K562 (cell line): ENCODE measurements around the gene ITGAV. TPM values are rescaled to one million over a fixed set of nuclear protein-coding genes. Genes with fewer than 3 reads are reported as not detected.

Source experiments
- ARID1B ChIP-seq: fragments of 450-650 bp; IDR thresholded peaks from 2 replicates; pipeline ENCODE4 v1.6.1; 2016; ENCODE audit warnings: antibody characterized with exemption, mild to moderate bottlenecking, inconsistent platforms
- BCL6 ChIP-seq: fragments of 250-450 bp; sonication (Bioruptor Pico); IDR thresholded peaks from 2 replicates; pipeline ENCODE4 v1.4.0; 2020
- BRD9 ChIP-seq: fragments of 450-650 bp; IDR thresholded peaks from 2 replicates; pipeline ENCODE4 v1.6.1; 2018; ENCODE audit warnings: low read depth; ENCODE audit not compliant: partially characterized antibody
- CBX1 ChIP-seq: sonication (generic); IDR thresholded peaks from 2 replicates; pipeline ENCODE4 v1.6.1; 2016; ENCODE audit warnings: antibody characterized with exemption, low read depth, mild to moderate bottlenecking
- HINFP ChIP-seq: fragments of 450-650 bp; conservative IDR thresholded peaks from 2 replicates; pipeline ENCODE4 v1.6.1; 2016; ENCODE audit warnings: missing genetic modification characterization, low read depth, mild to moderate bottlenecking, control low read depth, missing compliant biosample characterization
- NFATC3 ChIP-seq: fragments of 450-650 bp; IDR thresholded peaks from 2 replicates; pipeline ENCODE4 v1.6.1; 2017; ENCODE audit warnings: mild to moderate bottlenecking
- NUFIP1 ChIP-seq: fragments of 450-650 bp; IDR thresholded peaks from 2 replicates; pipeline ENCODE4 v1.6.1; 2018; ENCODE audit not compliant: partially characterized antibody
- OTX1 ChIP-seq: fragments of 450-650 bp; formaldehyde crosslinking; IDR thresholded peaks from 2 replicates; pipeline ENCODE4 v1.4.0; 2022; ENCODE audit warnings: mild to moderate bottlenecking
- POLR3A ChIP-seq: IDR thresholded peaks from 2 replicates; pipeline ENCODE4 v1.6.1; 2011; ENCODE audit warnings: borderline replicate concordance, mild to moderate bottlenecking, moderate library complexity; ENCODE audit not compliant: insufficient read length, insufficient read depth; ENCODE audit errors: extremely low read depth
- RAD51 ChIP-seq: fragments of 450-650 bp; IDR thresholded peaks from 2 replicates; pipeline ENCODE4 v1.7.1; 2016; ENCODE audit warnings: low read depth, mild to moderate bottlenecking, borderline replicate concordance
- RBM14 ChIP-seq: fragments of 200-400 bp; formaldehyde crosslinking; IDR thresholded peaks from 2 replicates; pipeline ENCODE4 v1.6.1; 2018; ENCODE audit warnings: low read depth, mild to moderate bottlenecking, low read length, moderate library complexity, borderline replicate concordance; ENCODE audit not compliant: insufficient read depth
- SMARCC2 ChIP-seq: fragments of 450-650 bp; IDR thresholded peaks from 2 replicates; pipeline ENCODE4 v1.6.1; 2017; ENCODE audit warnings: antibody characterized with exemption, moderate library complexity, mild to moderate bottlenecking, low read depth
- SPI1 ChIP-seq: IDR thresholded peaks from 2 replicates; pipeline ENCODE4 v1.6.1; 2011; ENCODE audit warnings: low read depth, low read length, control low read depth, borderline replicate concordance
- SRSF9 ChIP-seq: fragments of 200-400 bp; formaldehyde crosslinking; IDR thresholded peaks from 2 replicates; pipeline ENCODE4 v1.6.1; 2017; ENCODE audit warnings: low read depth, low read length, borderline replicate concordance
- TCF15 ChIP-seq: fragments of 250-450 bp; sonication (Bioruptor Pico); IDR thresholded peaks from 2 replicates; pipeline ENCODE4 v1.8.0; 2022; ENCODE audit warnings: moderate library complexity, mild to moderate bottlenecking, inconsistent platforms
- TCF7 ChIP-seq: sonication (generic); IDR thresholded peaks from 2 replicates; pipeline ENCODE4 v1.6.1; 2016; ENCODE audit warnings: antibody characterized with exemption, borderline replicate concordance
- ZFP1 ChIP-seq: fragments of 450-650 bp; formaldehyde crosslinking; IDR thresholded peaks from 2 replicates; pipeline ENCODE4 v1.4.0; 2020; ENCODE audit warnings: mild to moderate bottlenecking, mixed read lengths
- ZNF639 ChIP-seq, 2 experiments: fragments of 200-800 bp in 1 of 2; sonication (Bioruptor generic) in 1 of 2; sonication (generic) in 1 of 2; formaldehyde crosslinking in 1 of 2; IDR thresholded peaks in 1 of 2; conservative IDR thresholded peaks in 1 of 2; 2 replicates each; pipeline versions ENCODE4 v1.5.0 to v1.6.1; 2016 to 2020; ENCODE audit warnings: missing compliant biosample characterization in 1 of 2, missing genetic modification characterization in 1 of 2, missing genetic modification reagents in 1 of 2
- polyA plus RNA-seq, 8 experiments: library from polyadenylated mRNA; depleted of rRNA in 4 of 8; stranded (reverse) in 5 of 8; unstranded in 3 of 8; fragments of >200 nt; fragmentation: Nextera tagmentation in 2 of 8; fragmentation: Illumina TruSeq in 1 of 8; extraction: Ambion mirVana in 2 of 8; extraction: Trizol in 1 of 8; gene quantifications; 2 replicates each; pipeline versions ENCODE4 v1.2.1 to v1.2.3, GENCODE V29; 2011 to 2014; ENCODE audit warnings: inconsistent platforms in 1 of 8, missing spikeins in 1 of 8
- total RNA-seq, 7 experiments: library from RNA; depleted of rRNA in 6 of 7; stranded (reverse); fragments of >200 nt in 6 of 7; fragmentation: Illumina TruSeq in 2 of 7; extraction: Trizol in 2 of 7; gene quantifications; 2 replicates each; pipeline versions ENCODE4 v1.2.1 to v1.2.3, GENCODE V29; 2011 to 2021; ENCODE audit warnings: low replicate concordance in 1 of 7
- TF ChIP-seq, protein P1 (sequence below): IDR thresholded peaks from 3 replicates; pipeline ENCODE4 v1.6.1; 2011; ENCODE audit warnings: borderline replicate concordance, mild to moderate bottlenecking; ENCODE audit not compliant: insufficient read length, insufficient read depth
- TF ChIP-seq, protein P2 (sequence below): fragments of 450-650 bp; IDR thresholded peaks from 2 replicates; pipeline ENCODE4 v1.6.1; 2016; ENCODE audit warnings: low read depth, mild to moderate bottlenecking, moderate library complexity
- TF ChIP-seq, protein P3 (sequence below), 2 experiments: fragments of 450-650 bp; IDR thresholded peaks; 2 replicates each; pipeline ENCODE4 v1.6.1; 2016

ITGAV gene
- total and polyA plus RNA-seq, 9 of the 15 experiments (the other 6 are each of a cell fraction or from before 2014, with no cell fraction given), result 3.7 to 17.7 (median 10.7) TPM

DNA sequence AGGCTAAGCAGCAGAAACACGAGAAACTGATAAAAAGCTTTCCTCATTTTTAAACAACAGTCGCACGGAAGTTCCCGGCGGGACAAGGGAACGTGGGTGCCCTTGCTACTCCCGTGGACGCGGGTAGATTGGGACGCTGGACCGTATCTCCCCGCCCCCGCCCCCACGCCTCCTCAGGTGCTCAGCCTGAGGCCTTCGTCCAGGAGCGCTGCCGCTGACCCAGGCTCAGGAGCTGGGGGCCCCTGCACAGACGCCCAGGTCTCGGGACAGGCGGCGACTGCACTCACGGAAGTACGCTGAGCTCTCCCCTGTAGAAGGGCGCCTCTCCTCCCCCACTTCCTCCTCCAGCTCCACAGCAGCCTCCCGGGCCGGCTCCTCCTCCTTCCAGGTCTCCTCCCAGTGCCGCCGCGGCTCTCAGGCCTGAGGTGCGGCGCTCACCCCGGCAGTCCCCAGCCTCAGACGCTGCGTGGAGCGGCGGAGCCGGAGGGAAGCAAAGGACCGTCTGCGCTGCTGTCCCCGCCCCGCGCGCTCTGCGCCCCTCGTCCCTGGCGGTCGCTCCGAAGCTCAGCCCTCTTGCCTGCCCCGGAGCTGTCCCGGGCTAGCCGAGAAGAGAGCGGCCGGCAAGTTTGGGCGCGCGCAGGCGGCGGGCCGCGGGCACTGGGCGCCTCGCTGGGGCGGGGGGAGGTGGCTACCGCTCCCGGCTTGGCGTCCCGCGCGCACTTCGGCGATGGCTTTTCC lies at the start of gene ITGAV (continued):
- TF ChIP-seq SPI1 (peak; percentile 92), ARID1B (peak; percentile 5; the same call in 1 of the 2 replicates), CBX1 (0 out of 2 replicates have a peak, but pooled peaks have one; percentile 57), ZNF639 (CRISPR knock-in tag; conservative IDR thresholded peaks at IDR 0.05 in 1 of 2, IDR thresholded peaks at IDR 0.05 in 1 of 2) (0 out of 4 replicates have a peak, but pooled peaks of 1 of the 2 experiments have one; percentile 11), SMARCC2 (no peak; the same call in 1 of the 2 replicates), SRSF9 (no peak), RAD51 (no peak), HINFP (tag) (no peak), NUFIP1 (no peak), BRD9 (peak; percentile 27), RBM14 (no peak), TCF7 (no peak; the same call in 1 of the 2 replicates), OTX1 (CRISPR knock-in tag) (no peak), ZFP1 (CRISPR knock-in tag) (no peak), BCL6 (CRISPR knock-in tag) (no peak), TCF15 (no peak), NFATC3 (no peak), POLR3A (no peak)
- TF ChIP-seq, protein P1, sequence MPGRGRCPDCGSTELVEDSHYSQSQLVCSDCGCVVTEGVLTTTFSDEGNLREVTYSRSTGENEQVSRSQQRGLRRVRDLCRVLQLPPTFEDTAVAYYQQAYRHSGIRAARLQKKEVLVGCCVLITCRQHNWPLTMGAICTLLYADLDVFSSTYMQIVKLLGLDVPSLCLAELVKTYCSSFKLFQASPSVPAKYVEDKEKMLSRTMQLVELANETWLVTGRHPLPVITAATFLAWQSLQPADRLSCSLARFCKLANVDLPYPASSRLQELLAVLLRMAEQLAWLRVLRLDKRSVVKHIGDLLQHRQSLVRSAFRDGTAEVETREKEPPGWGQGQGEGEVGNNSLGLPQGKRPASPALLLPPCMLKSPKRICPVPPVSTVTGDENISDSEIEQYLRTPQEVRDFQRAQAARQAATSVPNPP, result no peak
- TF ChIP-seq, protein P2, sequence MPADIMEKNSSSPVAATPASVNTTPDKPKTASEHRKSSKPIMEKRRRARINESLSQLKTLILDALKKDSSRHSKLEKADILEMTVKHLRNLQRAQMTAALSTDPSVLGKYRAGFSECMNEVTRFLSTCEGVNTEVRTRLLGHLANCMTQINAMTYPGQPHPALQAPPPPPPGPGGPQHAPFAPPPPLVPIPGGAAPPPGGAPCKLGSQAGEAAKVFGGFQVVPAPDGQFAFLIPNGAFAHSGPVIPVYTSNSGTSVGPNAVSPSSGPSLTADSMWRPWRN, result no peak
- TF ChIP-seq, protein P3, sequence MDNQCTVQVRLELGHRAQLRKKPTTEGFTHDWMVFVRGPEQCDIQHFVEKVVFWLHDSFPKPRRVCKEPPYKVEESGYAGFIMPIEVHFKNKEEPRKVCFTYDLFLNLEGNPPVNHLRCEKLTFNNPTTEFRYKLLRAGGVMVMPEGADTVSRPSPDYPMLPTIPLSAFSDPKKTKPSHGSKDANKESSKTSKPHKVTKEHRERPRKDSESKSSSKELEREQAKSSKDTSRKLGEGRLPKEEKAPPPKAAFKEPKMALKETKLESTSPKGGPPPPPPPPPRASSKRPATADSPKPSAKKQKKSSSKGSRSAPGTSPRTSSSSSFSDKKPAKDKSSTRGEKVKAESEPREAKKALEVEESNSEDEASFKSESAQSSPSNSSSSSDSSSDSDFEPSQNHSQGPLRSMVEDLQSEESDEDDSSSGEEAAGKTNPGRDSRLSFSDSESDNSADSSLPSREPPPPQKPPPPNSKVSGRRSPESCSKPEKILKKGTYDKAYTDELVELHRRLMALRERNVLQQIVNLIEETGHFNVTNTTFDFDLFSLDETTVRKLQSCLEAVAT (IDR thresholded peaks at IDR 0.05), result peak; percentile 45 to 56; a peak in 1 of 4 replicates
